Stimulated activated CD4-positive, alpha-beta T cell treated with anti-CD3 and anti-CD28 coated beads, Interleukin-1b, Interleukin-23, amount 100 ng/mL, for 1 hour (primary cell): ENCODE data around the gene FUT3.
"Not testable (repeated sequence)": the region's sequence is repeated elsewhere in the genome, so short reads cannot be mapped to it uniquely, and the experiment has no call there.

Experiments used
- DNase-seq, 2 donors: peaks; one replicate each; pipeline ENCODE4 v3.0.0-alpha.2; 2020; ENCODE audit warnings: low read depth in 2 of 2

Gene FUT3

GRCh38 chr19:5882421-5882968, 31.2 kb upstream of the FUT3 start:
- DNase-seq: no peak

- no peak for DNase-seq
Measured at GRCh38 chr19:5881543-5882299, 30.5 kb upstream of the FUT3 start.

- no peak for DNase-seq
Measured at GRCh38 chr19:5880604-5881078, 29.4 kb upstream of the FUT3 start.

- no peak for DNase-seq
Measured at GRCh38 chr19:5880196-5880595, 28.9 kb upstream of the FUT3 start.

GRCh38 chr19:5877882-5878281, 26.6 kb upstream of the FUT3 start:
- no peak for DNase-seq

GRCh38 chr19:5877427-5877826, 26.2 kb upstream of the FUT3 start:
- no peak for DNase-seq

GRCh38 chr19:5874496-5874895, 23.2 kb upstream of the FUT3 start:
- DNase-seq: not testable (repeated sequence)

GRCh38 chr19:5873617-5874199, 22.5 kb upstream of the FUT3 start:
- no peak for DNase-seq

- no peak for DNase-seq
Measured at GRCh38 chr19:5870986-5871394, 19.7 kb upstream of the FUT3 start.

- DNase-seq: no peak
Measured at GRCh38 chr19:5867201-5868136, 16.2 kb upstream of the FUT3 start.

GRCh38 chr19:5865772-5866171, 14.5 kb upstream of the FUT3 start:
- no peak for DNase-seq

- DNase-seq: no peak
Measured at GRCh38 chr19:5864725-5865486, 13.7 kb upstream of the FUT3 start.

GRCh38 chr19:5864013-5864720, 12.9 kb upstream of the FUT3 start:
- no peak for DNase-seq

- DNase-seq: no peak
Measured at GRCh38 chr19:5863030-5863665, 11.9 kb upstream of the FUT3 start.

GRCh38 chr19:5857203-5858081, 6.2 kb upstream of the FUT3 start:
- DNase-seq: no peak

- DNase-seq: not testable (repeated sequence)
Measured at GRCh38 chr19:5855151-5855550, 3.9 kb upstream of the FUT3 start.

- DNase-seq: not testable (repeated sequence)
Measured at GRCh38 chr19:5854121-5854520, 2.9 kb upstream of the FUT3 start.

GRCh38 chr19:5850743-5851293, 431 bp downstream of the FUT3 start:
- no peak for DNase-seq

- DNase-seq: no peak
Measured at GRCh38 chr19:5850189-5850588, 1.1 kb downstream of the FUT3 start.
